Measurements from ENCODE around the gene TMEM116.

DNA sequence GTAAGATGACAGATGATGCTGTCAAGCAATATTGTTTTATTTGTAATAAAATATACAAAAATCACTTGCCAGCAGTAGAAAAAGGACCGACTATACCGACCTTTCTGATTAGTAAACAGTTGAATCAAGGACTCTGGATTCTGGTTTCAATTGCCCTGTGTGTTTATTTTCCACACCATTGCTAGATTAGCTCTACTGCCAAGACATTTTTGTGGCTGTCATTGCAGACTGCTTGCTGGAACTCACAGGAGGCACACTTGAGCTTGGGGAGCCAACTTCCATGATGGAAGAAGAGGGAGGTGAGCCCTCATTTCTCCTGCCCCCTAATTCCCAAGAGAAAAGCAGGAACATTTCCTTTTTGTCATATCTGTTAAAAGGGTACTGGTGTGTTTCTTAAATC, 119.7 kb downstream of the TMEM116 start:
- TF ChIP-seq TCF7L2 (IDR thresholded peaks at IDR 0.05; ENCODE audit: borderline replicate concordance, low read depth, low read length) (no peak), ZNF521 (tag by site-specific recombination; IDR thresholded peaks at IDR 0.05) (no peak), ZNF121 (tag by site-specific recombination; IDR thresholded peaks at IDR 0.05) (no peak)

Measured in HEK293 (cell line).